K562 (cell line): ENCODE data around the gene SAXO1. TPM values are rescaled to one million over a fixed set of nuclear protein-coding genes. Genes with fewer than 3 reads are reported as not detected.
A peak's percentile ranks its signal among the peaks of the same experiment; 100 is the strongest.

Experiments
- ATAC-seq: fragments of 200-7000 bp; cut with Tn5 transposase; 3 replicates; pipeline ENCODE4 v1.9.1; 2020; ENCODE audit warnings: moderate library complexity
- BruUV-seq: library from RNA; stranded (reverse); fragments of 400-500 nt; replicated peaks from 2 replicates; lab custom pipeline; 2021; lab: Mats Ljungman, UMichigan
- CTCF ChIA-PET: fragments of 300-600 bp; formaldehyde crosslinking; extraction: SDS; loops from one replicate; lab custom pipeline; 2021; ENCODE audit warnings: low intra/inter-chr PET ratio; lab: Yijun Ruan, JAX
- POLR2A ChIA-PET: fragments of 300-600, 350-650 bp; sonication (Branson Sonifier 250); formaldehyde crosslinking; extraction: SDS; loops from one replicate; lab custom pipeline; 2021; ENCODE audit warnings: antibody characterized with exemption, inconsistent platforms; lab: Yijun Ruan, JAX
- DNase-seq, 4 experiments: peaks; one replicate each; pipeline versions ENCODE4 v3.0.0 to v3.0.0-alpha.2; 2011 to 2018; ENCODE audit warnings: low spot score in 3 of 4, mixed read lengths in 3 of 4; ENCODE audit errors: extremely low read depth in 1 of 4
- FAIRE-seq: peaks from 2 replicates; lab custom pipeline; 2011; peaks lifted over from hg19 to GRCh38; lab: Jason Lieb, UNC
- H2AFZ ChIP-seq: 2 replicates; pipeline ENCODE4 v1.6.0; 2011; ENCODE audit warnings: low read depth, low read length, control low read depth, inconsistent platforms
- H3K27ac ChIP-seq: fragments of 200-600 bp; 3 replicates; pipeline ENCODE4 v1.8.0; 2011; ENCODE audit warnings: low read depth, mild to moderate bottlenecking, control low read depth, inconsistent platforms, low read length, moderate library complexity, mixed read lengths; ENCODE audit errors: extremely low read depth
- H3K27me3 ChIP-seq, 2 experiments: fragments of 300-600 bp in 1 of 2; 2 replicates in 1 of 2; 3 replicates in 1 of 2; pipeline versions ENCODE4 v1.6.0 to v1.8.0; 2011; ENCODE audit warnings: inconsistent platforms in 2 of 2, low read length in 2 of 2, mild to moderate bottlenecking in 1 of 2, mixed read lengths in 1 of 2, moderate library complexity in 1 of 2; ENCODE audit not compliant: control insufficient read depth in 2 of 2, insufficient read depth in 2 of 2
- H3K36me3 ChIP-seq: fragments of 300-600 bp; 3 replicates; pipeline ENCODE4 v1.8.0; 2011; ENCODE audit warnings: mild to moderate bottlenecking, low read length, inconsistent platforms; ENCODE audit not compliant: control insufficient read depth, insufficient read depth
- H3K4me1 ChIP-seq, 2 experiments: fragments of 200-600 bp in 1 of 2; replicated peaks in 1 of 2; 2 replicates in 1 of 2; 3 replicates in 1 of 2; pipeline versions ENCODE4 v1.5.1 to v1.8.0; 2011; ENCODE audit warnings: inconsistent platforms in 2 of 2, low read length in 2 of 2, mild to moderate bottlenecking in 1 of 2, mixed read lengths in 1 of 2, moderate library complexity in 1 of 2; ENCODE audit not compliant: control insufficient read depth in 2 of 2, insufficient read depth in 2 of 2
- H3K4me2 ChIP-seq: 2 replicates; pipeline ENCODE4 v1.6.1; 2011; ENCODE audit warnings: low read length, control low read depth, inconsistent platforms, mixed read lengths; ENCODE audit not compliant: insufficient read depth
- H3K4me3 ChIP-seq: fragments of 200-600 bp; sonication (generic), shearing (Covaris generic); 2 replicates; pipeline ENCODE4 v1.5.1; 2016; ENCODE audit warnings: control low read depth, inconsistent platforms
- H3K79me2 ChIP-seq: fragments of 200-600 bp; 3 replicates; pipeline ENCODE4 v1.8.0; 2011; ENCODE audit warnings: low read length, inconsistent platforms; ENCODE audit not compliant: control insufficient read depth, insufficient read depth
- H3K9ac ChIP-seq, 2 experiments: 2 replicates each; pipeline versions ENCODE4 v1.6.0 to v1.6.1; 2011; ENCODE audit warnings: low read depth in 2 of 2, low read length in 2 of 2, control low read depth in 1 of 2, inconsistent platforms in 1 of 2, mild to moderate bottlenecking in 1 of 2, mixed read lengths in 1 of 2; ENCODE audit not compliant: insufficient read depth in 1 of 2
- H3K9me1 ChIP-seq: one replicate; pipeline ENCODE4 v1.6.0; 2011; ENCODE audit warnings: inconsistent platforms, mild to moderate bottlenecking, low read length, moderate library complexity; ENCODE audit not compliant: control insufficient read depth, insufficient read depth
- H3K9me3 ChIP-seq: replicated peaks from 2 replicates; pipeline ENCODE4 v1.5.1; 2011; ENCODE audit warnings: low read depth, low read length, inconsistent platforms; ENCODE audit not compliant: control insufficient read depth, insufficient read depth
- H4K20me1 ChIP-seq: replicated peaks from 2 replicates; pipeline ENCODE4 v1.6.1; 2011; ENCODE audit warnings: low read length, inconsistent platforms, mixed read lengths; ENCODE audit not compliant: control insufficient read depth, insufficient read depth
- ARNT ChIP-seq, 2 experiments: fragments of 450-650 bp; IDR thresholded peaks; 2 replicates each; pipeline ENCODE4 v1.6.1; 2016; ENCODE audit warnings: mild to moderate bottlenecking in 1 of 2
- CUX1 ChIP-seq: fragments of 200-800 bp; sonication (Bioruptor generic); IDR thresholded peaks from 2 replicates; pipeline ENCODE4 v1.6.1; 2016; ENCODE audit warnings: missing genetic modification characterization, missing compliant biosample characterization
- DDX20 ChIP-seq: fragments of 450-650 bp; IDR thresholded peaks from 2 replicates; pipeline ENCODE4 v1.6.1; 2016; ENCODE audit warnings: missing genetic modification characterization, low read depth, mild to moderate bottlenecking, missing compliant biosample characterization, moderate library complexity
- ESRRA ChIP-seq: fragments of 450-650 bp; IDR thresholded peaks from 2 replicates; pipeline ENCODE4 v1.6.1; 2014; ENCODE audit warnings: low read depth, mild to moderate bottlenecking, moderate library complexity, borderline replicate concordance
- ETV5 ChIP-seq: sonication (generic); formaldehyde crosslinking; IDR thresholded peaks from 2 replicates; pipeline ENCODE4 v1.4.0; 2020; ENCODE audit warnings: low read depth, mild to moderate bottlenecking, missing genetic modification reagents
- MYBL2 ChIP-seq, 2 experiments: fragments of 450-650 bp in 1 of 2; sonication (generic) in 1 of 2; formaldehyde crosslinking in 1 of 2; IDR thresholded peaks; 2 replicates each; pipeline versions ENCODE4 v1.6.1 to v1.8.1; 2017 to 2022; ENCODE audit warnings: borderline replicate concordance in 1 of 2, inconsistent platforms in 1 of 2, low read depth in 1 of 2, mild to moderate bottlenecking in 1 of 2, missing genetic modification reagents in 1 of 2, moderate library complexity in 1 of 2
- PYGO2 ChIP-seq: fragments of 450-650 bp; IDR thresholded peaks from 2 replicates; pipeline ENCODE4 v1.6.1; 2016; ENCODE audit warnings: mild to moderate bottlenecking, missing genetic modification characterization, moderate library complexity, missing compliant biosample characterization
- RBM25 ChIP-seq: fragments of 200-400 bp; formaldehyde crosslinking; IDR thresholded peaks from 2 replicates; pipeline ENCODE4 v1.6.1; 2018; ENCODE audit warnings: low read length, low read depth, moderate library complexity; ENCODE audit not compliant: severe bottlenecking
- SIRT6 ChIP-seq: IDR thresholded peaks from one replicate; pipeline ENCODE4 v1.6.1; 2012; ENCODE audit warnings: low read depth, mild to moderate bottlenecking, control low read depth, inconsistent platforms, low read length, moderate library complexity
- ZNF121 ChIP-seq: sonication (generic); formaldehyde crosslinking; conservative IDR thresholded peaks from 2 replicates; pipeline ENCODE4 v1.8.0; 2022; ENCODE audit warnings: missing genetic modification reagents
- ZNF444 ChIP-seq: fragments of 250-450 bp; sonication (Bioruptor Pico); IDR thresholded peaks from 2 replicates; pipeline ENCODE4 v1.4.0; 2020; ENCODE audit warnings: mild to moderate bottlenecking, moderate library complexity
- WGBS: fragments of 100-300 bp; shearing (Covaris generic); methylation state at CpG from one replicate; pipeline ENCODE4 v1.1.6; 2016; ENCODE audit warnings: low coverage, mixed read lengths; ENCODE audit not compliant: insufficient coverage; ENCODE audit errors: missing lambda C conversion rate; 5-methylcytosine and 5-hydroxymethylcytosine counted together
- in situ Hi-C: fragments of 300-500 bp; cut with MboI; formaldehyde crosslinking; loops from 4 replicates; pipeline ENCODE4 v1.15.0; 2018; ENCODE audit warnings: inconsistent platforms, mixed read lengths
- intact Hi-C: fragments of 100-400 bp; cut with micrococcal nuclease; formaldehyde crosslinking; loops from 2 replicates; pipeline ENCODE4 v1.14.2; 2022
- polyA plus RNA-seq, 8 experiments: library from polyadenylated mRNA; depleted of rRNA in 4 of 8; stranded (reverse) in 5 of 8; unstranded in 3 of 8; fragments of >200 nt; fragmentation: Nextera tagmentation in 2 of 8; fragmentation: Illumina TruSeq in 1 of 8; extraction: Ambion mirVana in 2 of 8; extraction: Trizol in 1 of 8; gene quantifications; 2 replicates each; pipeline versions ENCODE4 v1.2.1 to v1.2.3, GENCODE V29; 2011 to 2014; ENCODE audit warnings: inconsistent platforms in 1 of 8, missing spikeins in 1 of 8
- total RNA-seq, 7 experiments: library from RNA; depleted of rRNA in 6 of 7; stranded (reverse); fragments of >200 nt in 6 of 7; fragmentation: Illumina TruSeq in 2 of 7; extraction: Trizol in 2 of 7; gene quantifications; 2 replicates each; pipeline versions ENCODE4 v1.2.1 to v1.2.3, GENCODE V29; 2011 to 2021; ENCODE audit warnings: low replicate concordance in 1 of 7

Gene SAXO1
- total and polyA plus RNA-seq, 9 of the 15 experiments (the other 6 are each of a cell fraction or from before 2014, with no cell fraction given) = 0.04 TPM; not detected in 8

DNA sequence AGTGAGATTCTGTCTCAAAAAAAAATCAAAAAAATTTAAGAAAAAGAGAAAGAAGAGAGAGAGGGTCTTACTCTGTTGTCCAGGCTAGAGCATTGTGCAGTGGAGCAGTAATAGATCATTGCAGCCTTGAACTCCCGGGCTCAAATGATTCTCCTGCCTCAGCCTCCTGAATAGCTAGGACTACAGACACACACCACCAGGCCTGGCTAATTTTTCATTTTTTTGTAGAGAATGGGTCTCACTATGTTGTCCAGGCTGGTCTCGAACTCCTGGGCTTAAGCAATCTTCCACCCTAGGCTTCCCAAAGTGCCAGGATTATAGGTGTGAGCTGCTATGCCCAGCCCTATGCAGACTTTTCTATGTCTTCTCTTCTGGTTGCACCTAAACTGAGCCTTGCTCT is 41.2 kb upstream of the SAXO1 start:
- DNase-seq (no peak), FAIRE-seq (no peak)
- 100% methylated on average over 1 of the region's 2 CpGs for WGBS
- Histone ChIP-seq H3K27me3 (no peaks in the 10 kb centered on the region), H3K27ac (no peak overlapping the region), H3K4me3 (no peak overlapping the region)
- in situ Hi-C loops = no loop called here
- CTCF ChIA-PET = no interaction called here
- TF ChIP-seq SIRT6 = no peak
- no peak for TF ChIP-seq DDX20 (tag)
- no peak for TF ChIP-seq ARNT (IDR thresholded peaks at IDR 0.05)
- TF ChIP-seq ETV5 (CRISPR knock-in tag) = no peak
- TF ChIP-seq MYBL2 (IDR thresholded peaks at IDR 0.05; ENCODE audit: low read depth) = no peak
- TF ChIP-seq MYBL2 (CRISPR knock-in tag; IDR thresholded peaks at IDR 0.05; ENCODE audit: borderline replicate concordance) = no peak
- TF ChIP-seq RBM25 = peak; percentile 13
- no peak for TF ChIP-seq ZNF444 (CRISPR knock-in tag)
- TF ChIP-seq ZNF121 = peak; percentile 72
- no peak for TF ChIP-seq PYGO2 (tag)
- no peak for TF ChIP-seq CUX1 (CRISPR knock-in tag)
- TF ChIP-seq ESRRA = no peak
- TF ChIP-seq, all 486 proteins: peak for 2
- intact Hi-C loops = no loop called here
- no TSS peak for BruUV-seq
- H3K36me3 ChIP-seq = peaks cover 61% of the 10 kb centered on the region
- H3K79me2 ChIP-seq = no peaks in the 10 kb centered on the region; the same call in 2 of the 3 replicates
- no peak overlapping the region for H3K9ac ChIP-seq
- H3K4me1 ChIP-seq = no peaks in the 10 kb centered on the region
- no peak overlapping the region for H2AFZ ChIP-seq
- ATAC-seq = no peak
- H3K4me2 ChIP-seq = no peak overlapping the region
- no peaks in the 10 kb centered on the region for H3K9me3 ChIP-seq
- POLR2A ChIA-PET = no interaction called here
- no peaks in the 10 kb centered on the region for H4K20me1 ChIP-seq
- H3K9me1 ChIP-seq = no peaks in the 10 kb centered on the region
